ENCODE data around the gene CWC22. TPM values are rescaled to one million over a fixed set of nuclear protein-coding genes. Genes with fewer than 3 reads are reported as not detected.

CWC22 gene
- total and polyA plus RNA-seq, 2 donors (not counting 3 experiments of a cell fraction or from before 2014, with no cell fraction given) = 1.8 to 15.7 TPM

- Histone ChIP-seq H3K4me2 (ENCODE audit: insufficient read depth, low read length) (no peak overlapping the region), H3K9ac (replicated peaks; ENCODE audit: extremely low read depth, insufficient read depth, low read length) (no peak overlapping the region), H3K9me3 (replicated peaks; ENCODE audit: control insufficient read depth, insufficient read depth, low read length) (no peaks in the 10 kb centered on the region), H3K4me1 (ENCODE audit: control insufficient read depth, extremely low read depth, insufficient read depth, low read length) (no peaks in the 10 kb centered on the region), H3K27ac (ENCODE audit: insufficient read depth, low read depth, low read length) (no peak overlapping the region), H2AFZ (ENCODE audit: low read depth, low read length) (no peak overlapping the region), H3K36me3 (ENCODE audit: control insufficient read depth in 2 of 2, extremely low read depth in 1 of 2, insufficient read depth in 2 of 2, low read length in 2 of 2) (no peaks in the 10 kb centered on the region), H3K27me3 (ENCODE audit: control insufficient read depth in 2 of 2, insufficient read depth in 2 of 2, low read length in 2 of 2) (peaks cover 0 to 2% of the 10 kb centered on the region in 2 experiments), H3K79me2 (ENCODE audit: control insufficient read depth, insufficient read depth, low read length) (no peaks in the 10 kb centered on the region), H3K9me1 (replicated peaks; ENCODE audit: control insufficient read depth, extremely low read depth, insufficient read depth, low read length) (no peaks in the 10 kb centered on the region), H3K4me3 (replicated peaks in 1 of 3; ENCODE audit: insufficient read depth in 1 of 3, low read depth in 1 of 3, low read length in 3 of 3) (no peak overlapping the region), H4K20me1 (replicated peaks; ENCODE audit: control insufficient read depth, extremely low read depth, insufficient read depth, low read length) (no peaks in the 10 kb centered on the region)
- intact Hi-C loops (cut with micrococcal nuclease) = no loop called here
- FAIRE-seq (no peak), DNase-seq (ENCODE audit: low read depth, low spot score) (no peak)
- ChIA-PET POLR2A (no interaction called here), CTCF (no interaction called here)
- dilution Hi-C loops (cut with MboI; ENCODE audit: extremely low pct_ligation_motif_present, low sequenced_read_pairs) = no loop called here
- BruUV-seq (replicated peaks) = no TSS peak
- TF ChIP-seq EZH2 (IDR thresholded peaks at IDR 0.05; ENCODE audit: borderline replicate concordance, low read depth, low read length, severe bottlenecking) (no peak), JUN (IDR thresholded peaks at IDR 0.05; ENCODE audit: borderline replicate concordance, insufficient read depth, insufficient read length, low read depth) (no peak), MAX (IDR thresholded peaks at IDR 0.05; ENCODE audit: insufficient read depth, insufficient read length) (no peak), GATA2 (IDR thresholded peaks at IDR 0.05; ENCODE audit: insufficient read depth, insufficient read length, low read depth, low read length) (no peak), POLR2AphosphoS5 (IDR thresholded peaks at IDR 0.05; ENCODE audit: insufficient read depth, low read depth, low read length) (no peak)
These were observed 39.1 kb upstream of the CWC22 start for GRCh38 chr2:180046202-180046601.

GRCh38 chr2:180040146-180040925 lies 33.2 kb upstream of the CWC22 start:
- dilution Hi-C loops (cut with MboI; ENCODE audit: extremely low pct_ligation_motif_present, low sequenced_read_pairs) = no loop called here
- Histone ChIP-seq H3K4me3 (replicated peaks in 1 of 3; ENCODE audit: insufficient read depth in 1 of 3, low read depth in 1 of 3, low read length in 3 of 3) (no peak overlapping the region), H4K20me1 (replicated peaks; ENCODE audit: control insufficient read depth, extremely low read depth, insufficient read depth, low read length) (no peaks in the 10 kb centered on the region), H3K4me1 (ENCODE audit: control insufficient read depth, extremely low read depth, insufficient read depth, low read length) (no peaks in the 10 kb centered on the region), H3K36me3 (ENCODE audit: control insufficient read depth in 2 of 2, extremely low read depth in 1 of 2, insufficient read depth in 2 of 2, low read length in 2 of 2) (no peaks in the 10 kb centered on the region), H3K79me2 (ENCODE audit: control insufficient read depth, insufficient read depth, low read length) (no peaks in the 10 kb centered on the region), H3K4me2 (ENCODE audit: insufficient read depth, low read length) (no peak overlapping the region), H3K27me3 (ENCODE audit: control insufficient read depth in 2 of 2, insufficient read depth in 2 of 2, low read length in 2 of 2) (peaks cover 0 to 3% of the 10 kb centered on the region in 2 experiments), H2AFZ (ENCODE audit: low read depth, low read length) (no peak overlapping the region), H3K9ac (replicated peaks; ENCODE audit: extremely low read depth, insufficient read depth, low read length) (no peak overlapping the region), H3K27ac (ENCODE audit: insufficient read depth, low read depth, low read length) (no peak overlapping the region), H3K9me1 (replicated peaks; ENCODE audit: control insufficient read depth, extremely low read depth, insufficient read depth, low read length) (no peaks in the 10 kb centered on the region), H3K9me3 (replicated peaks; ENCODE audit: control insufficient read depth, insufficient read depth, low read length) (no peaks in the 10 kb centered on the region)
- intact Hi-C loops (cut with micrococcal nuclease) = no loop called here
- DNase-seq (ENCODE audit: low read depth, low spot score) (no peak), FAIRE-seq (no peak)
- TF ChIP-seq FOS (IDR thresholded peaks at IDR 0.05; ENCODE audit: borderline replicate concordance, insufficient read depth, low read length) (no peak), MAX (IDR thresholded peaks at IDR 0.05; ENCODE audit: insufficient read depth, insufficient read length) (no peak), GATA2 (IDR thresholded peaks at IDR 0.05; ENCODE audit: insufficient read depth, insufficient read length, low read depth, low read length) (no peak), POLR2A (IDR thresholded peaks at IDR 0.05; ENCODE audit: low read depth, low read length) (no peak), CTCF (IDR thresholded peaks at IDR 0.05; ENCODE audit: extremely low read depth in 1 of 2, insufficient read depth in 1 of 2, low read depth in 1 of 2, low read length in 2 of 2) (no peak), MYC (IDR thresholded peaks at IDR 0.05; ENCODE audit: low read depth, low read length) (no peak), EZH2 (IDR thresholded peaks at IDR 0.05; ENCODE audit: borderline replicate concordance, low read depth, low read length, severe bottlenecking) (no peak), JUN (IDR thresholded peaks at IDR 0.05; ENCODE audit: borderline replicate concordance, insufficient read depth, insufficient read length, low read depth) (no peak), POLR2AphosphoS5 (IDR thresholded peaks at IDR 0.05; ENCODE audit: insufficient read depth, low read depth, low read length) (no peak)
- POLR2A ChIA-PET = no interaction called here
- no TSS peak for BruUV-seq (replicated peaks)
- CTCF ChIA-PET = no interaction called here
